Natural killer cell (primary cell): Measurements from ENCODE around the gene TSPAN18. TPM values are rescaled to one million over a fixed set of nuclear protein-coding genes. Genes with fewer than 3 reads are reported as not detected.

Source experiments
- ATAC-seq, 3 donors: fragments of 150-1000 bp in 2 of 3; fragments of 200-7000 bp in 1 of 3; cut with Tn5 transposase; 1 replicate in 1 of 3; 2 replicates in 2 of 3; pipeline ENCODE4 v1.10.0; 2021; ENCODE audit warnings: mild to moderate bottlenecking in 2 of 3, moderate library complexity in 2 of 3
- DNase-seq, 2 donors: peaks; one replicate each; pipeline versions ENCODE4 v3.0.0 to v3.0.0-alpha.2; 2013 to 2021; ENCODE audit warnings: mixed read lengths in 1 of 2
- H3K27ac ChIP-seq: one replicate; pipeline ENCODE4 v1.5.1; 2013; ENCODE audit warnings: mild to moderate bottlenecking, low read length
- H3K27me3 ChIP-seq: one replicate; pipeline ENCODE4 v1.6.1; 2013; ENCODE audit warnings: low read length; ENCODE audit not compliant: control insufficient read depth, insufficient read depth
- H3K36me3 ChIP-seq: one replicate; pipeline ENCODE4 v1.6.1; 2013; ENCODE audit warnings: low read length; ENCODE audit not compliant: control insufficient read depth, insufficient read depth
- H3K4me1 ChIP-seq: one replicate; pipeline ENCODE4 v1.6.1; 2013; ENCODE audit warnings: low read length; ENCODE audit not compliant: control insufficient read depth, insufficient read depth
- H3K4me3 ChIP-seq: one replicate; pipeline ENCODE4 v1.5.1; 2013; ENCODE audit warnings: low read length
- H3K9me3 ChIP-seq: one replicate; pipeline ENCODE4 v1.6.1; 2013; ENCODE audit warnings: low read length; ENCODE audit not compliant: control insufficient read depth, insufficient read depth
- H3K27ac Mint-ChIP-seq, 2 donors: one replicate each; pipeline ENCODE4 v1.8.0; 2022; ENCODE audit warnings: mild to moderate bottlenecking in 2 of 2, mixed read lengths in 2 of 2, moderate library complexity in 1 of 2
- H3K27me3 Mint-ChIP-seq, 2 donors: one replicate each; pipeline ENCODE4 v1.8.0; 2022; ENCODE audit warnings: low read depth in 2 of 2, mixed read lengths in 2 of 2
- H3K36me3 Mint-ChIP-seq: one replicate; pipeline ENCODE4 v1.8.0; 2022; ENCODE audit warnings: mixed read lengths
- H3K4me1 Mint-ChIP-seq, 2 donors: one replicate each; pipeline ENCODE4 v1.8.0; 2022; ENCODE audit warnings: mixed read lengths in 2 of 2
- H3K4me3 Mint-ChIP-seq: one replicate; pipeline ENCODE4 v1.8.0; 2022; ENCODE audit warnings: mild to moderate bottlenecking, moderate library complexity, mixed read lengths
- H3K9me3 Mint-ChIP-seq, 2 donors: one replicate each; pipeline ENCODE4 v1.8.0; 2022; ENCODE audit warnings: mixed read lengths in 2 of 2
- WGBS: methylation state at CpG from one replicate; pipeline ENCODE4 v1.1.7; 2013; ENCODE audit warnings: missing lambda C conversion rate; ENCODE audit not compliant: insufficient coverage; 5-methylcytosine and 5-hydroxymethylcytosine counted together
- intact Hi-C: fragments of 100-400 bp; cut with micrococcal nuclease; formaldehyde crosslinking; loops from one replicate; pipeline ENCODE4 v1.14.2; 2022
- total RNA-seq, 4 donors: library from RNA; stranded (reverse); fragments of 120-200 nt in 1 of 4; gene quantifications; one replicate each; pipeline versions ENCODE4 v1.2.3 to v1.2.4, GENCODE V29; 2013 to 2022
- TF ChIP-seq, protein P1 (sequence below): fragments of 200-600 bp; IDR thresholded peaks from one replicate; pipeline ENCODE4 v1.8.0; 2022; ENCODE audit warnings: antibody characterized with exemption

The TSPAN18 gene
- total RNA-seq, 3 donors from 2014 or later (not counting 1 experiment from before 2014, with no cell fraction given) = 1.9 to 2.4 (median 2.3) TPM

DNA sequence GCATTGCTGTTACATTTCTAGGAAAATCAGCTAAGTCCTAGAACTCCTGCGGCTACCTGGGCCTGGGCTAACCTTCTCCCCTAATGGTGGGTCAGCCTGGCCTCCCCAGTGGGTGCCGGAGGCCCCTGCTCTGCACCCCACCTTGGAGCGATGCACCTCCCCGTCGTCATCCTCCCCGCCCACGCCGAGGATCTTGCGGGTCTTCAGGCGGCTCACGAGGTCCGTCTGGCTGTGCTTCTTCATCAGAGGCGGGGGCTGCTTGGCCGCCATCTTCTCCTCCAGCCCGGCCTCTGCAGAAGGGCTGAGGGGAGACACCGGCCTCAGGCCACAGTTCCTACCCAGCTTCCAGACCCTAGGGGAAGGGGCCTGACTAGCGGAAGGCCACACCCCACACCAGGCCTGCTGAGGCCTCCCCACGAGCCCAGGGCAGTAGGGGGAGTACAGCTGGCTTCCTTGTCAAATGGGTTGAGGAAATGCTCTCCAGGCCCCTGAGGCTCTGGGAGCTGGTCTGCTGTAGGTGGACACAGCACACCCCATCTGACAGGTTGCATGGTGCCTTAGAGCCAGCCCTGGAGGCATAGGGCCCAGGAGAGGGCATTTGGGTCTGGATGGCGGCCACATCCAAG is 211.4 kb downstream of the TSPAN18 start:
- WGBS = 96% methylated on average over 19 of the region's 19 CpGs

DNA sequence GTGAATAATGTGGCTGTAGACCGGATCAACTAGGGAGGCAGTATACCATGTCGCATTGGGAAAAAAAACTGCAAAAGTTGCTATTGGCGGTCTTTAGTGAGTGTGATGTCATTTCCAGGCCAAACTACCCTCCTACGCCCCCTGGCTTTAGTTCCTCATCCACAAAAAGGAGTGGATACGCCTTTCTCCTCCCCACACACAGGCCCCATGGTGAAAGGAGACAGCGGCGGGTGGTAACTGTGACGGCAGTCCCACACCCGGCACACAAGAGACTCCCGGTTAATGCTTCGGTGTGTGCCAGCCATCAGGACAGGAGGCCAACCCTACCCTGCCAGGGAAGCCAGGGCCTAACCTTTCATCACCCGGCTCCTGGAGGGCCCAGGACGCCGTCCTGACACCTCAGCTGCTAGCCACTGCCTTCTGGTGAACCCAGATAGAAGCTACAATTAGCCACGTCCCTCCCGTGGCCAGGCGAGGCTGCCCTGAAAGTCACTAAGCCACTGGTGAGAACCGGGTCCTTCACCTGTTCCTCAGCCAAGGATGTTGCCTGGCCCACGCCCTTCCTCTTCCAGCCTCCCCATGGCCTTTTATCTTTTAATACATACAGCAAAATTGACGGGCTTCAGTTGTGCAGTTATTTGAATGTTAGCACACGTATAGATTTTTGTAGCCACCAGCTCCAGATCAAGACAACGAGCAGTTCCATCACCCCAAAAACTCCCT is 213.1 kb downstream of the TSPAN18 start:
- Mint-ChIP-seq H3K4me1 (peaks cover 9 to 14% of the 10 kb centered on the region in 2 donors), H3K9me3 (no peaks in the 10 kb centered on the region), H3K27me3 (peaks cover 0 to 20% of the 10 kb centered on the region in 2 donors), H3K4me3 (no peak overlapping the region), H3K36me3 (no peaks in the 10 kb centered on the region), H3K27ac (no peak overlapping the region)
- ATAC-seq = no peak
- TF ChIP-seq, protein P1, sequence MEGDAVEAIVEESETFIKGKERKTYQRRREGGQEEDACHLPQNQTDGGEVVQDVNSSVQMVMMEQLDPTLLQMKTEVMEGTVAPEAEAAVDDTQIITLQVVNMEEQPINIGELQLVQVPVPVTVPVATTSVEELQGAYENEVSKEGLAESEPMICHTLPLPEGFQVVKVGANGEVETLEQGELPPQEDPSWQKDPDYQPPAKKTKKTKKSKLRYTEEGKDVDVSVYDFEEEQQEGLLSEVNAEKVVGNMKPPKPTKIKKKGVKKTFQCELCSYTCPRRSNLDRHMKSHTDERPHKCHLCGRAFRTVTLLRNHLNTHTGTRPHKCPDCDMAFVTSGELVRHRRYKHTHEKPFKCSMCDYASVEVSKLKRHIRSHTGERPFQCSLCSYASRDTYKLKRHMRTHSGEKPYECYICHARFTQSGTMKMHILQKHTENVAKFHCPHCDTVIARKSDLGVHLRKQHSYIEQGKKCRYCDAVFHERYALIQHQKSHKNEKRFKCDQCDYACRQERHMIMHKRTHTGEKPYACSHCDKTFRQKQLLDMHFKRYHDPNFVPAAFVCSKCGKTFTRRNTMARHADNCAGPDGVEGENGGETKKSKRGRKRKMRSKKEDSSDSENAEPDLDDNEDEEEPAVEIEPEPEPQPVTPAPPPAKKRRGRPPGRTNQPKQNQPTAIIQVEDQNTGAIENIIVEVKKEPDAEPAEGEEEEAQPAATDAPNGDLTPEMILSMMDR = no peak
- Histone ChIP-seq H3K27me3 (no peaks in the 10 kb centered on the region), H3K9me3 (no peaks in the 10 kb centered on the region), H3K36me3 (no peaks in the 10 kb centered on the region), H3K4me1 (peaks cover 35% of the 10 kb centered on the region), H3K4me3 (no peak overlapping the region), H3K27ac (no peak overlapping the region)
- 78% methylated on average over 20 of the region's 22 CpGs for WGBS
- no peak for DNase-seq
- intact Hi-C loops = loop anchor here (5.0 kb wide), 1 partner anchor 392 kb away; no protein-coding TSS in a partner anchor

More for the DNA sequence above, 211.4 kb downstream of the TSPAN18 start:
- Mint-ChIP-seq H3K4me1 (peaks cover 5 to 14% of the 10 kb centered on the region in 2 donors), H3K36me3 (no peaks in the 10 kb centered on the region), H3K4me3 (no peak overlapping the region), H3K27me3 (peaks cover 0 to 9% of the 10 kb centered on the region in 2 donors), H3K9me3 (no peaks in the 10 kb centered on the region), H3K27ac (no peak overlapping the region)
- ATAC-seq (no peak), DNase-seq (no peak)
- TF ChIP-seq, protein P1 = no peak
- H3K36me3 ChIP-seq = no peaks in the 10 kb centered on the region
- intact Hi-C loops = loop anchor here (5.0 kb wide), 1 partner anchor 394 kb away; no protein-coding TSS in a partner anchor
- H3K27ac ChIP-seq = no peak overlapping the region
- no peak overlapping the region for H3K4me3 ChIP-seq
- H3K4me1 ChIP-seq = peaks cover 23% of the 10 kb centered on the region
- H3K9me3 ChIP-seq = no peaks in the 10 kb centered on the region
- no peaks in the 10 kb centered on the region for H3K27me3 ChIP-seq

DNA sequence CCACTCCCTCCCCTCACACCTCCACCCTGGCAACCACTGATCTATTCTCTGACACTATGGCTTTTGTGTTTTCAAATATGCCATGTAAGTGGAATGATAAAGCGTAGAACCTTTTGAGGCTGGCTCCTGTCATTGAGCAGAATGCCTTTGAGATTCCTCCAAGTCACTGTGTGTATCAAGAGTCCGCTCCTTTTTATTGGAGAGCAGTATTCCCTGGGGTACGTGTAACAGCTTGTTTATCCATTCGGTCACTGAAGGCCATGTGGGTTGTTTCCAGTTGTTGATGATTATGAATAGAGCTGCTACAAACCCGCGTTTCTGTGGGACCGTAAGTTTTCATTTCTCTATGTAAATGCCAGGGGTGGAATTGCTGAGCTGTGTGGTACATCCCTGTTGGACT is 213.6 kb downstream of the TSPAN18 start:
- peaks cover 35% of the 10 kb centered on the region for H3K4me1 ChIP-seq
- Mint-ChIP-seq H3K4me1 (peaks cover 9 to 14% of the 10 kb centered on the region in 2 donors), H3K27ac (no peak overlapping the region), H3K36me3 (no peaks in the 10 kb centered on the region), H3K4me3 (no peak overlapping the region), H3K9me3 (no peaks in the 10 kb centered on the region), H3K27me3 (peaks cover 0 to 20% of the 10 kb centered on the region in 2 donors)
- no peaks in the 10 kb centered on the region for H3K36me3 ChIP-seq
- H3K9me3 ChIP-seq = no peaks in the 10 kb centered on the region
- intact Hi-C loops = no loop called here
- 98% methylated on average over 7 of the region's 7 CpGs for WGBS
- DNase-seq (no peak), ATAC-seq (no peak)
- no peak overlapping the region for H3K4me3 ChIP-seq
- no peaks in the 10 kb centered on the region for H3K27me3 ChIP-seq
- TF ChIP-seq, protein P1 = no peak
- no peak overlapping the region for H3K27ac ChIP-seq
